ENCODE data around the gene TEX2.

DNA sequence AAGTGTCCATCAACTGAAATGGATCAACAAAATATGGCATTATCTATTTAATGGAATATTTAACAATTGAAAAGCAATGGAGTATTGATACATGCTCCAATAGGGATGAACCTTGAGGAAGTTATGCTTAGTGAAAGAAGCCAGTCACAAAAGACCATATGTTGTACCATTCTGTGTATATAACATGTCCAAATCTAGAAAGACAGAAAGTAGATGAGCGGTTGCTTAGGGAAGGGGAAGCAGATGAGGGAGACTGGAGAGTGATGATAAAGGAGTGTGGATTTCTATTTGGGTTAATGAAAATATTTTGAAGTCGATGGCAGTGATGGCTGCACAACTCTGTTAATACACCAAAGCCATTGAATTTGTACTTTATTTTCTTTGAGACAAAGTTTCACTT is 124.6 kb downstream of the TEX2 start:
- TF ChIP-seq GATA2 (IDR thresholded peaks at IDR 0.05; ENCODE audit: low read depth, low read length) (no peak), GATA3 (IDR thresholded peaks at IDR 0.05; ENCODE audit: low read depth, low read length) (no peak)

Data from SH-SY5Y (cell line).